ENCODE results near the gene ETV3.

ETV3 gene

DNA sequence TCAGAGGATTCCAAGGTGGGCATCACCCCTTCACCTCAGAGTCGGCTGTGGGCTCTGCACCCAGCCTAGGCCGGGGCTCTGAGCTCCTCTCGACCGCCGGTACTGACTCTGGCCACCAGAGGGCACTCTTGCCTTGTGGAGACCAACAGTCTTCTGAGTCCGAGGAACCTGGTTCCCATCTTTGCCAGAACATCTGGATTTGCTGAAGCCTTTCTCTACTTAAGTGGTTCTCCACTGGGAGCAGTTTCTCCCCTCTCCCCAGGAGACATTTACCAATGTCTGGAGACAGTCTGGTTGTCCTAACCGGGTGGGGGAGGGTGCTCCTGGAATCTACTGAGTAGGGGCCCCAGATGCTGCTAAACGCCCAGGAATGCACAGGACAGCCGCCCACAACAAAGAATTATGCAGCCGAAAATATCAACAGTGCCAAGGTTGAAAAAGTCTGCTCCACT lies 48.0 kb downstream of the ETV3 start:
- DNase-seq = peak; percentile 81

DNA sequence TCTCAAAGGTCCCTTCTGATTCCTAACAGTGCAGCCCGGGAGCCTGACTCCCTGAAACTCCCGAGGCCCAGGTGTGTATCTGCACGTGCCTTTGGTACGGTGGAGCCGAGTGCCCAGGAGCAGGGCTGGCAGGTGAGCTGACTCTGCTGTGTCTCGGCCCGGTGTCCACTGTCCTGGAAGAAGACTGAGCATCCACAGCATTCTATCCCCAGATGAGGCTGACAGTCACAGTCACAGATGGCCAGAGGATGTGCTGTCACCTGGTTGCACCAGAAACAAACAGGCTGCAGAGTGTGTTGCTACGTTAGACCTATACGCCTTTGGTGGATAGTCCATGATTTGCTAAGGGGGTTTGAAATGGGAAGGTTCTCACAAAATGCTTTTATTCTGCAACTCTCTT lies 48.4 kb downstream of the ETV3 start:
- no peak for DNase-seq

DNA sequence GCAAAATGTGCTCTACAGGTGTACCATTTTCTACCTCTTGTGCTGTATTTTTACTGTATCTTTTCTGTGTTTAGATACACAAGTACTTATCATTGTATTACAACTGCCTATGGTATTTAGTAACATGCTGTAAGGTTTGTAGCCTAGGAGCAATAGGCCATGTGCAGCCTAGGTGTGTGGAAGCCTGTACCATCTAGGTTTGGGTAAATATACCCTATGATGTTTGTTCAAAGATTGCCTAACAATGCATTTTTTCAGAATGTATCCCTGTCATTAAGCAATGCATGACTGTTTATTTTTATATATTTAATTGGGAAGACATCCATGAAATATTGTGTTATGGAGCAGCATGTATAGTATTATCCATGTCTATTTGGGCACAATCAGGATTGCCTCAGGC lies 49.6 kb downstream of the ETV3 start:
- DNase-seq = no peak

DNA sequence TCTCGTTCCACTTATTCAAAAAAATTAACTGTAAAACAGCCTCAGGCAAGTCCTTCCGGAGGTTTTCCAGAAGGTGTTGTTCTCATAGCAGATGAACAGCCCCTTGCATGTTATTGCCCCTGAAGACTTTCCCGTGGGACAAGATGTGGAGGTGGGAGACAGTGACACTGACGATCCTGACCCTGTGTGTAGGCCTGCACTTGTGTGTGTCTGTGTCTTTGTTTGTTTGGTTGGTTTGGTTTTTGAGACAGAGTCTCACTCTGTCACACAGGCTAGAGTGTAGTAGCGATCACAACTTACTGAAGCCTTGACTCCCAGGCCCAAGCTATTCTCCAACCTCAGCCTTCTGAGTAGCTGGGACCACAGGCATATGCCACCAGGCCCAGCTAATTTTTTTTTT lies 51.2 kb downstream of the ETV3 start:
- no peak for DNase-seq

DNA sequence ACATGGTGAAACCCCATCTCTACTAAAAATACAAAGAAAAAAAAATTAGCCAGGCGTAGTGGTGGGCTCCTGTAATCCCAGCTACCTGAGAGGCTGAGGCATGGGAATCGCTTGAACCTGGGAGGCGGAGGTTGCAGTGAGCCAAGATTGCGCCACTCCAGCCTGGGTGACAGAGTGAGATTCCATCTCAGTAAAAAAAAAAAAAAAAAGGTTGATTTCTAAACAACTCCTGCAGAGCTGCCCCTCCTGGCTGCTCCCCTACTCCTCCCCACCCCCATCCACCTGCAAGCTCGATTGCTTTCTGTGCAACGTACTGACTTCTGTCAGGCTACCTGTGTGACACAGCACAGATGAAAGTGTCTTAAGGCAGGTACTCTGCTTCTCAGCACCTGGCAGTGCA lies 51.9 kb downstream of the ETV3 start:
- DNase-seq = no peak

DNA sequence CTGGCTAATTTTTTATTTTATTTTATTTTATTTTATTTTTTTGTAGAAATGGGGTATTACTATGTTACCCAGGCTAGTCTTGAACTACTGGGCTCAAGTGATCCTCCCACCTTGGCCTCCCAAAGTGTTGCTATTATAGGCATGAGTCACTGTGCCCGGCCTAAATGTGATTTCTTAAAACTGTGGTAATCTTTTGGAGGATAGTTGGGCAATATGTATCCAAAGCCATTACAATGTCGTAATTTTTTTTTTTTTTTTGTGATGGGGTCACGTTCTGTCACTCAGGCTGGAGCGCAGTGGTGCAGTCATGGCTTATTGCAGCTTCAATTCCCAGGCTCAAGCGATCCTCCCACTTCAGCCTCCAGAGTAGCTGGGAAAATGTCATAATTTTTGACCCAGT lies 52.8 kb downstream of the ETV3 start:
- DNase-seq = no peak

DNA sequence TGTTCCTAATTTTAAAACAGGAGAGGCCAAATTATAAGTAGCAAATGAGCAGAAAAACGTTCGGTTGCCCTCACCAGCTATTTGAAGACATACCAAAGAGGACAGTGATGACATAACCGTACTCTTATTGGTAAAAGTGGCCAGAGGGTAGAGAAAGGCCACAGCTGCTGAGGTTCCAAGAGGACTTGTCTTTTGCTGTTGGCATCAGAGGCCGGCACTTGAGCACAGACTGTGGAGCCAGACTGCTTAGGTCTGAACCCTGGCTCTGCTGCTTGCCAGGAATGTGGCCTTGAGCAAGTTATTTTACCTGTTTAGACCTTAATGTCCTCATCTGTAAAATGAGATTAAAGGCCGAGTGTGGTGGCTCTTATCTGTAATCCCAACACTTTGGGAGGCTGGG lies 53.5 kb downstream of the ETV3 start:
- no peak for DNase-seq

DNA sequence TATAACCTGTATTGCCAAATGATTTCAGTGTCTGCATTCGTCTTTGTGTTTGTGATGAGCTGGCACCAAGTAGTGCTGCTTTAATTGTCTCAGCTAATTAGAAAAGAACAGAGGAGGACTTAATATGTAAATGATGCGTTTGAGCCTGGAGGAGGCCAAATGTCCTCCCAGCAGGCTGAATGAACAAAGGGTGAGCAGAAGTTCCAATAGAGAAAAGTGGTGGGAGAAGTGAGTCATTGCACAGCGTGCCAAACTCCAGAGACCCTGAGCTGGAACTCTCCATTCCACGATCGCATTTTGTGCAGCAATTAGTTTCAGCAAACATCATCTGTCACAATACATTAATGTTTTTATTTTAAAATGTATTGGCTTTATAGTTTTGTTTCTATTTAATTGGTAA lies 56.5 kb downstream of the ETV3 start:
- DNase-seq = no peak

DNA sequence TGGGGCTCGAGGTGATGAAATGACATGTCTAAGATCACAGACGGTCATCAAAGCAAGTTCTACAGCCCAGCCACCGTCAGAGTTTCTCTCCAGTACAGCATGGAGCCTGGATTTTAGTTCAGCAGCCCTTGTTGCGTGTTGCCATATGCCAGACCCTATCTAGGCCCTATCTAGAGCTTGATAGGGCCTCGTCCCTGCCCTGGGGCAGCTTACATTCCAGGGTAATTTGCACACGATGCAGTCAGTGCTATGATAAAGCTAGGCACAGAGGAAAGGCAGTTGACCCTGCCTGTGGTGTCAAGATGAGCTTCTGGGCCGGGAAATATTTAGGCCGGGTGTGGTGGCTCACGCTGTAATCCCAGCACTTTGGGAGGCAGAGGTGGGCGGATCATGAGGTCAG lies 57.5 kb downstream of the ETV3 start:
- no peak for DNase-seq

DNA sequence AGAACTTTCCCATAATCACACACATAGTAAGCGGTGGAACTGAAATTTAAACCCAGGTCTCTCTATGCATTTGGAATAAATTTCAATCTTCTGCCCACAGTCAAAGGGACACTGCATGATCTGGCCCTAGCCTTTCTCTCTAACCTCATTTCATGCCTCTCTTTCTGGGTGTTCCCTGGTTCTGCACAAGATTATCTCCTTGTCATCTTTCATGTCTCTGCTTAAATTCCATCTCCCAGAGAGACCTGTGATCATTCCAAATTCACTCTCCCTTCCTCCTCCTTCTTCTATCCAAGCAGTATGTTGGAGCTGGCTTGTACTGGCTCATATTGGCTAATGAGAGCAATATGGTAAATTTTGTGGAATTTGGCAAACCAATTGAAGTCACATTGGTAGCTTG lies 60.8 kb downstream of the ETV3 start:
- DNase-seq = no peak

DNA sequence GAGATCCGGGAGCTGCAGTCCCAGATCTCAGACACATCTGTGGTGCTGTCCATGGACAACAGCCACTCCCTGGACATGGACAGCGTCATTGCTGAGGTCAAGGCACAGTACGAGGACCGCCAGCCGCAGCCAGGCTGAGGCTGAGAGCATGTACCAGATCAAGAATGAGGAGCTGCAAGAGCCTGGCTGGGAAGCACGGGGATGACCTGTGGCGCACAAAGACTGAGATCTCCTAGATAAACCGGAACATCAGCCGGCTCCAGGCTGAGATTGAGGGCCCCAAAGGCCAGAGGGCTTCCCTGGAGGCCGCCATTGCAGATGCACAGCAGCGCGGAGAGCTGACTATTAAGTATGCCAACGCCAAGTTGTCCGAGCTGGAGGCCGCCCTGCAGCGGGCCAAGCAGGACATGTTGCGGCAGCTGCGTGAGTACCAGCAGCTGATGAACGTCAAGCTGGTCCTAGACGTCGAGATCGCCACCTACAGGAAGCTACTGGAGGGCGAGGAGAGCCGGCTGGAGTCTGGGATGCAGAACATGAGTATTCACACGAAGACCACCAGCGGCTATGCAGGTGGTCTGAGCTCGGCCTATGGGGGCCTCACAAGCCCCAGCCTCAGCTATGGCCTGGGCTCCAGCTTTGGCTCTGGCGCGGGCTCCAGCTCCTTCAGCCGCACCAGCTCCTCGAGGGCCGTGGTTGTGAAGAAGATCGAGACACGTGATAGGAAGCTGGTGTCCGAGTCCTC lies 64.1 kb downstream of the ETV3 start:
- no peak for DNase-seq

Measured in NCI-H345 (cell line).